GM21576 (cell line): Measurements from ENCODE around the gene SETD2.
"Not testable (repeated sequence)": the region's sequence is repeated elsewhere in the genome, so short reads cannot be mapped to it uniquely, and the experiment has no call there.

ENCODE experiments used
- ATAC-seq: cut with Tn5 transposase; IDR thresholded peaks from one replicate; pipeline ENCODE4 v1.9.1; 2021; ENCODE audit warnings: mild to moderate bottlenecking, moderate library complexity; ENCODE audit not compliant: unreplicated experiment

Gene SETD2, protein sequence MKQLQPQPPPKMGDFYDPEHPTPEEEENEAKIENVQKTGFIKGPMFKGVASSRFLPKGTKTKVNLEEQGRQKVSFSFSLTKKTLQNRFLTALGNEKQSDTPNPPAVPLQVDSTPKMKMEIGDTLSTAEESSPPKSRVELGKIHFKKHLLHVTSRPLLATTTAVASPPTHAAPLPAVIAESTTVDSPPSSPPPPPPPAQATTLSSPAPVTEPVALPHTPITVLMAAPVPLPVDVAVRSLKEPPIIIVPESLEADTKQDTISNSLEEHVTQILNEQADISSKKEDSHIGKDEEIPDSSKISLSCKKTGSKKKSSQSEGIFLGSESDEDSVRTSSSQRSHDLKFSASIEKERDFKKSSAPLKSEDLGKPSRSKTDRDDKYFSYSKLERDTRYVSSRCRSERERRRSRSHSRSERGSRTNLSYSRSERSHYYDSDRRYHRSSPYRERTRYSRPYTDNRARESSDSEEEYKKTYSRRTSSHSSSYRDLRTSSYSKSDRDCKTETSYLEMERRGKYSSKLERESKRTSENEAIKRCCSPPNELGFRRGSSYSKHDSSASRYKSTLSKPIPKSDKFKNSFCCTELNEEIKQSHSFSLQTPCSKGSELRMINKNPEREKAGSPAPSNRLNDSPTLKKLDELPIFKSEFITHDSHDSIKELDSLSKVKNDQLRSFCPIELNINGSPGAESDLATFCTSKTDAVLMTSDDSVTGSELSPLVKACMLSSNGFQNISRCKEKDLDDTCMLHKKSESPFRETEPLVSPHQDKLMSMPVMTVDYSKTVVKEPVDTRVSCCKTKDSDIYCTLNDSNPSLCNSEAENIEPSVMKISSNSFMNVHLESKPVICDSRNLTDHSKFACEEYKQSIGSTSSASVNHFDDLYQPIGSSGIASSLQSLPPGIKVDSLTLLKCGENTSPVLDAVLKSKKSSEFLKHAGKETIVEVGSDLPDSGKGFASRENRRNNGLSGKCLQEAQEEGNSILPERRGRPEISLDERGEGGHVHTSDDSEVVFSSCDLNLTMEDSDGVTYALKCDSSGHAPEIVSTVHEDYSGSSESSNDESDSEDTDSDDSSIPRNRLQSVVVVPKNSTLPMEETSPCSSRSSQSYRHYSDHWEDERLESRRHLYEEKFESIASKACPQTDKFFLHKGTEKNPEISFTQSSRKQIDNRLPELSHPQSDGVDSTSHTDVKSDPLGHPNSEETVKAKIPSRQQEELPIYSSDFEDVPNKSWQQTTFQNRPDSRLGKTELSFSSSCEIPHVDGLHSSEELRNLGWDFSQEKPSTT (N-terminal part only)

GRCh38 chr3:47164007-47164881 lies at the start of gene SETD2:
SETD2 (minus strand) TSS chr3:47164113; CDS start chr3:47163924, 189 bp downstream.
- ATAC-seq, result peak; percentile 64

GRCh38 chr3:47210863-47211405 lies 47.0 kb upstream of the SETD2 start:
- no peak for ATAC-seq

DNA sequence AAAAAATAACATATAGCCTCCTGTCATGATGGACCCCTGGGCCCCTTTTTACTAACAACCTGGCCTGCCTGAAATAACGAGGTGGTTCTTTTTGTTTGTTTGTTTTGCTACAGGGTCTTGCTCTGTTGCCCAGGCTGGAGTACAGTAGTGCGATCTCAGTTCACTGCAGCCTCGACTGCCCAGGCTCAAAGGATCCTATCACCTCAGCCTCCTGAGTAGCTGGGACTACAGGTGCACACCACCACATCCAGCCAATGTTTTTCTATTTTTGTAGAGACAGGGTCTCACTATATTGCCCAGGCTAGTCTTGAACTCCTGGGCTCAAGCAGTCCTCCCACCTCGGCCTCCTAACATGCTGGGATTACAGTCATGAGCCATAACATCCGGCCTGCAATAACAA lies 42.1 kb upstream of the SETD2 start:
- ATAC-seq, result not testable (repeated sequence)

DNA sequence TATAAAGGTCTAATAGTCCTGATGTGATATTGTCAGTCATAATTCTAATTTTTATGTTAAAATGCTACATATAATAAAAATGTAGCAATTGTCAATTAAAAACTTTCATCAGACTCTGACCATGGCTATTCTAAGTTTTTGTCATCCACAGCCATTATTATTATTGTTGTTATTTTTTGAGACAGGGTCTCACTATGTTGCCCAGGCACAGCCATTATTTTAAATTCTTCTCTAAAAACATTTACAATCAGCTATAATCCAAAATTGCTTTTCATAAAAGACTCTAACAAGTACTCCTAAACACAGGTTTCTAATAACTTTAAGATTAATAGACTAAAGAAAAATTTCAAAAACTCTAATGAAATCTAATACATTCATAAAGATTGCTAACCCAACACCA lies 41.0 kb upstream of the SETD2 start:
- ATAC-seq, result no peak

DNA sequence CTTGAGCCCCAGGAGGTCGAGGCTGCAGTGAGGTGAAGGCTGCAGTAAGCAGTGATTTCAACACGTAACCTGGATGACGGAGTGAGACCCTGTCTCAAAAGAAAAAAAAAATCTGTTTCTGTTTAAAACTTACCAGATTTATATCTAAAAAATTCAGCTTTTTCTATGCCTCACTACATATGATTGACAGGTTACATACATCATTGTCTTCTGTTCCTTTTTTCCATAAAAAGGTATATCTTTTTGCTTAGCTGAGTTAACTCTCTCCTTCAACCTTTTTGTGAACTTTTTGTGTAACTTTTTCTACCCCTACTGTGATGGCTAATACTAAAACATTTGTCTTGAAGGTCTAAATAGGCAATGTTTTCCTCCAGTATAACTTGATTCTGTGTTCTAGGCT lies 38.6 kb upstream of the SETD2 start:
- no peak for ATAC-seq

- ATAC-seq, result no peak
Observed at GRCh38 chr3:47197287-47197686, 33.4 kb upstream of the SETD2 start.

GRCh38 chr3:47194994-47195393 lies 31.1 kb upstream of the SETD2 start:
- no peak for ATAC-seq

GRCh38 chr3:47193871-47194859 lies 30.3 kb upstream of the SETD2 start:
- no peak for ATAC-seq

- no peak for ATAC-seq
Observed at GRCh38 chr3:47186285-47186684, 22.4 kb upstream of the SETD2 start.

DNA sequence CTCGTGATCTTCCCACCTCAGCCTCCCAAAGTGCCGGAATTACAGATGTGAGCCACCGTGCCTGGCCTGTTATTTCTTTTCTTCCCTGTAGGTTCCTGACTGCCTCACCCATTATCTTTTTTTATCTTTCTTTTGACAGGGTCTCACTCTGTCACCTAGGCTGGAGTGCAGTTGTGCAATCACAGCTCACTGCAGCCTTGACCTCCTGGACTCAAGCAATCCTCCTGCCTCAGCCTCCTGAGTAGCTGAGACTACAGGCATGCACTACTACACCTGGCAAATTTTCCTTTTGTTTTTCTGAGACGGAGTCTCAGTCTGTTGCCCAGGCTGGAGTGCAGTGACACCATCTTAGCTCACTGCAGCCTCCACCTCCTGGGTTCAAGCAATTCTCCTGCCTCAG lies 17.8 kb upstream of the SETD2 start:
- ATAC-seq, result not testable (repeated sequence)

GRCh38 chr3:47180011-47180410 lies 16.1 kb upstream of the SETD2 start:
- ATAC-seq, result not testable (repeated sequence)

- ATAC-seq, result no peak
Observed at GRCh38 chr3:47176582-47176981, 12.7 kb upstream of the SETD2 start.

GRCh38 chr3:47163169-47164006 lies 525 bp downstream of the SETD2 start:
- peak; percentile 21 for ATAC-seq

- ATAC-seq, result no peak
Observed at GRCh38 chr3:47162697-47163168, 1.2 kb downstream of the SETD2 start.

DNA sequence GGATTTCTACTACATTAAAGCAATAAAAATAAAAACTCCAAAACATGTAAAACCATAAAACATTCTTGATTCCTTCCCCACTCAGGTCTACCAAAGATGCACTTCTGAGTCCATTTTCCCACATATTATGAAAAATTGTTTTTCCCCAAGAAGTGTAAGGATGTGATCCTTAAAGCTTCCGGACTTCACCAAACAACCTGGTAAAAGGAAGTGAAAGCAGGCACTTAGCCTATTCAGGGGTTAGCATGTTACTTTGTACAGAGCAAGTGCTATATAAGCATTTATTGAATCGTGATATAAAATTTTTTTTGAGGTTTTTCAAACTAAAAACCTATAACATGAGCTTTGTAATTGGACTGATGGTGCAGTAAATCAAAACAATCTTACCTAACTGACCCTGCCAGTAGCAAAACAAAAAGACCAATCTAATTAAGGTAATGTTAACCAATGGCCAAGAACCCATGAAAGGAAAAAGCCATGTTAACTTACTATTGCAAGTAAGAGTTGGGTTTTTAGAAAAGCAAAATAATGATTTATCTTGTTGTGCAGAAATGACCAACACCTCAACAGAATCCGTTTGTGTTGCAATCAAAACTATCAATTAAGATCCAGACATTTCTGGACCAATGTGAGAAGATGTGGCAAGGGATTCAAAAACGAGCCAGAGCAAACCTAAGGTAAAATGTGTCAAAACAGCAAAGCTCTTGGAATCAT lies 1.8 kb downstream of the SETD2 start:
- no peak for ATAC-seq

DNA sequence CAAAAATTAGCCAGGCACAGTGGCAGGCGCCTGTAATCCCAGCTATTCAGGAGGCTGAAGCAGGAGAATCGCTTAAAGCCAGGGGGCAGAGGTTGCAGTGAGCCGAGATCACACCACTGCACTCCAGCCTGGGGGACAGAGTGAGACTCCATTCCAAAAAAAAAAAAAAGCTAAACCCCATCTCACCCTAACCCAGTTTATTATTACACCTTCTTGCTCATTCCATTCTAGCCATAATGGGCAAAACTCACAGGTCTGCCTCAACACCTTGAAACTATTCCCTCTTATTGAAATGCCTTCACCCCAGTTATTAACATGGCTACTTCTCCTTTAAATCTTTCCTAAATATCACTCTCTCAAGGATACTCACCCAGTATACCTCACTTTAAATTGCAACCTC lies 4.1 kb downstream of the SETD2 start:
- no peak for ATAC-seq

- no peak for ATAC-seq
Observed at GRCh38 chr3:47158208-47158607, 5.7 kb downstream of the SETD2 start.
